ENCODE results near the gene YDJC.
A peak's percentile ranks its signal among the peaks of the same experiment; 100 is the strongest.
"Not testable (repeated sequence)": the region's sequence is repeated elsewhere in the genome, so short reads cannot be mapped to it uniquely, and the experiment has no call there.

The YDJC gene

DNA sequence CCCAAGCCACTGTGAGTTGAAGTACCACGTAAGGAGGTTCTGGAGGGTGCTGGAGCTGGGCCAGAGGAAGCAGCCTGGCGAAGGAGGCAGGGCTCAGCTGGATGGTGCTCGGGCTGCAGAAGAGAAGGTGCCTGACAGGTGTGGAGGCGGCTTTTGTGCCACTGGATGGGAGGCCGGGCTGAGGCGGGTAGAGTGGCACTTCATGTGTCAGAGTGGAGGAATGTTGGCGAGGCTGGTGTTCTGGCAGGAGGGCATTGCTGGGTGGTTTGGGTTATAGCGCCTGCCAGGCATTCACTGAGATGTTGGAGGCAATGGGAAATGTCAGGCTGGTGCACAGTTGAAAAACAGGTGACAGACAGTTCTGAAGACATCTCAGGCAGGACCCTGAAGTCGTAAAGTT is 38.1 kb downstream of the YDJC start:
- intact Hi-C loops (cut with DNase I) = no loop called here
- DNase-seq = peak in 14 of 42 donors; percentile 7 to 52 (median 31)

DNA sequence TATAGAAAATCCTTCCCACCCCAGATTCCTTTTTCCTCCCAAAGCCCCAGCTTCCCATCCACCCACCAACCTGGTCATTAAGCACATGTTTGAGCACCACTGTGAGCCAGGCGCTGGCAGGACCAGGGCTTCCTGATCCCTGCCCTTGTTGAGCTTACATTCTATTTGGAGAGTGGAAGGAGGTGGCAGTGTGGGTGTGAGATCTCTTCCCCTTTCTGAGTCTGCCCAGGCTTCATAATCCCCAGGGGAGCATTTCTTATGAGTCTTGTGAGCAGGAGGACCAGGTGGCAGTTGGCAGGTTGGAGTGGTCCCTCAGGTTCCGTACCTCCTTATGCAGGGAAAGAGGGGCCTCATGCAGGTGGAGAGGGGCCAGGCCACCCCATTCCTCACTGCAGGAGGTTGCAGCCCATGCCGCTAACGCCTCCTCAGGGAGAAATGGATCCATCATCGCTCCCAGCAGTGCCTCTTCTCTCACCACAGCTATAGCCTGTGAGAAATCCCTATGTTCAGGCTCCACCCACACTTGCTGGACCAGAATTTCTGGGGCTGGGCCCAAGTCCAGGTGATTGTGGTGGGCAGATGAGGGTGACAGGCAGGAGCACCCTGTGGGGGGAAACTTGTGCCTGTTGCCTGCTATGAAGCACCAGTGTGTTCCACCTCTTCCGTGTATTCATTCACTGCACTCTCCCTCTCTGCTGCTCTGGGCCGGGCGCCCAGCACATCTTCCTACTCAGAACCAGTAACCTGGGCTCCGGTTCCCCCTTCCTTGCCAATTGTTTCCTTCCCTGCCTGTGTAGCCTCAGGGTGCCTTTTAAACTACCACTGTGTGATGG is 38.8 kb downstream of the YDJC start:
- DNase-seq = no peak
- intact Hi-C loops (cut with DNase I) = no loop called here

DNA sequence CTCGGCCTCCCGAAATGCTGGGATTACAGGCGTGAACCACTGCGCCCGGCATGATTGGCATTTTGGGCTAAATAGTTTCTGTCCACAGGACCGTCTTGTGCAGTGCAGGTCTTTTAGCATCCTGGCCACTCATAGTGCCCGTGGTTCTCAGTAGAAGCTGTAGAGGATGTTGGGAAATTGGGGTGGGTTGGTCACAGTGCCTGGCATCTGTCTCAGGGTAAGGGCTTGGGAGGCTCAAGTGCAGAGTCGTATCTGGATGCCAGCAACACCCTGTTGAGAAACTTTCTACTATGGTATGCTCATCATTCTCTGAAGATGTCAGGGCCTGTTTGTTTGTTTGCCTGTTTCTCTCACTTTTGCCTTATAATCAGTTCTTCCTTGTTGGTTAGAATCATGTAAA is 40.4 kb downstream of the YDJC start:
- DNase-seq = no peak
- intact Hi-C loops (cut with DNase I) = no loop called here

DNA sequence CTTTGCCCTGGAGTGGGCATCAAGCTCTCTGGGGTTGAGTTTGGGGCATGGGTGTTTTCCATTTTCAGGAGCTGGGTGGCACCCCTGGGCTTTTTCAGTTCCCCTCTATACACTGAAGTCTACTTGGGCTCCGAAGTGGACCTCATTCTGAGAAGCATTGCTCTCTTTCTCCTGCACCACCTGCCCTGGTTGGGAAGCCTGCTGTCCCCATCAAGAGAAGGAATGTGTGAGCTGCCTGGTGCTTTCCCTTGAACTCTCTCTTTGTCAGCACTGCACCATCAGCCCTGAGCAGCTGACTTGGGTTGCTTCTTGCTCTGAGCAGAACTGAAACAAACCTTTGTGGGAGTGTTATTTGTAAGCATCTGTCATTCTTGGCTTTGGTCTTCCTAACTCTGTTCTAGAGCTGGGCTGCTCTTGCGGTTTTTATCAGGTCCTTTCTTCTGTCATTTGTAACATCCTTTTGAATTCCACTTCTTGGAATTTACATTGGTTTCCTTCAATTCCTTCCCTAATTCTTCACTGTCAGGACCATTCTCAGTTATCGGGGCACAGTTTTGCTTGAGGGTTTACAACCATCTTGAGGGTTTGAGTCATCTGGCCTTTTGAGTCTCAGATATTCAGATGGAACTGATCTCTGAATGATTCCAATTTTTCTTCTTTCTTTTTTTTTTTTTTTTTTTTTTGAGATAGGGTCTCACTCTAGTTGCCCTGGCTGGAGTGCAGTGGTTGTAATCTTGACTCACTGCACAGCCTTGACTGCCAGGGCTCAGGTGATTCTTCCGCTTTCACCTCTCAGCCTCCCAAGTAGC is 41.8 kb downstream of the YDJC start:
- intact Hi-C loops (cut with DNase I) = no loop called here
- DNase-seq = peak in 32 of 42 donors; percentile 11 to 70 (median 32)

DNA sequence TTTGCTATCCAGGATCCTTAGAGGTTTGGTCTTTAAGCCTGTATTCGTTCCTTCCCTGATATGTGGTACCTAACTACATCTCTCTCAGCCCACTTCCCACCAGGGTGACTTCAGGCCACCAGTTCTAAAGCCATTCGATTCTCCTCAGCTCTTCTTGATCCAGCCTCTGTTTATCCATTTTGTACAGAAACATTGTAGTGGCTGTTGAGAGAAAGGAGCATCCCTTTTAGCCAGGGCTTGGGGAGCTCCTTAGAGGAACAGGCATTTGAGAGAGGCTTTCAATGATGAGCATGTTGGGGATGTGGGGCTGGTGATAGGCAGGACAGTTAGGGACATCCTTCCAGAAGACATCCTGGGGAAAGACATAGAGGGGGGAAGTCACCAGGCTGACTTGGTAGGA is 44.4 kb downstream of the YDJC start:
- DNase-seq = no peak
- intact Hi-C loops (cut with DNase I) = no loop called here

DNA sequence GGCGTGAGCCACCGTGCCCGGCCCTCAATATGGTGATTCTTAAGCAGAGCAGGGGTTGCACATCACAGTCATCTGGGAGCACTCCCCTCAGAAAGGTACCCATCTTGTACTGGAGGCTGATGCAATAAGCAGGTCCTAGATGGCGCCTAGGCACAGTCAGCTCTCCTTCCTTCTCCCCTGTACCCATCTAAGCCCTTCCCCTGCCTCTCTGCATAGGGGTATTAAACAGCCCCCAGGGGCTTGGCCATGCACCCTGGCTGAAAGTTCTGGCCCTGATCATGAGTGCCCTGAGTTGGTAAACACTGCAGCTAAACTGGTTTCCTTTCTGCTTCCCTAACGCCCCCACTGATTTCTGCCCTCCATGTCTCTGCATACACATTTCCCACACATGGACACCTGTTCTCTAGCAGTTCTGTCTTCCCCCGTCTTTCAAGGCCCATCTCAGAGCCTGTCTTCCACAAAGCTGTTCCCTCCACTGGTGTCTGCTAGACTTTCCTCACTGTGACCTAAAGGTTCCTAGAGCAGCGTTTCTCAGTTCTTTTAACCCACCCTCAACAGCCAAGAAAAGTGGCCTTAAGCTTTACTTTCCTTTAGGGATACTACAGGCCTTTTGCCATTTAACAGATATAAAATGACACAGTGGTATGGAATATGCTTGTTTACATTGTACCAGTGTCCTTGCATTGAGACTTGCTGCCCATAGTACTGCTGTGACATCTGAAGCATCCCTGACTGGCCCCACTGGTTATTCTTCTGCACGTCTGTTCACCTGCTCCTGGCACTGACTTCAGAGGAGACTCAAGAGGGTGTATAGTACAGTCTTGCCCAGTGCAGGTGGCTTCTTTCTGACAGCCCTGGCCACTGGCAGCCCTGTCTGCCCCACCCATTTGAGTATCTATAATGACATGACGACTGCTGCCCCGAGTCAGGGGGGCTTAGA is 46.8 kb downstream of the YDJC start:
- intact Hi-C loops (cut with DNase I) = loop anchor here (5.0 kb wide), 1 partner anchor 44 kb away; no protein-coding TSS in a partner anchor
- no peak for DNase-seq

DNA sequence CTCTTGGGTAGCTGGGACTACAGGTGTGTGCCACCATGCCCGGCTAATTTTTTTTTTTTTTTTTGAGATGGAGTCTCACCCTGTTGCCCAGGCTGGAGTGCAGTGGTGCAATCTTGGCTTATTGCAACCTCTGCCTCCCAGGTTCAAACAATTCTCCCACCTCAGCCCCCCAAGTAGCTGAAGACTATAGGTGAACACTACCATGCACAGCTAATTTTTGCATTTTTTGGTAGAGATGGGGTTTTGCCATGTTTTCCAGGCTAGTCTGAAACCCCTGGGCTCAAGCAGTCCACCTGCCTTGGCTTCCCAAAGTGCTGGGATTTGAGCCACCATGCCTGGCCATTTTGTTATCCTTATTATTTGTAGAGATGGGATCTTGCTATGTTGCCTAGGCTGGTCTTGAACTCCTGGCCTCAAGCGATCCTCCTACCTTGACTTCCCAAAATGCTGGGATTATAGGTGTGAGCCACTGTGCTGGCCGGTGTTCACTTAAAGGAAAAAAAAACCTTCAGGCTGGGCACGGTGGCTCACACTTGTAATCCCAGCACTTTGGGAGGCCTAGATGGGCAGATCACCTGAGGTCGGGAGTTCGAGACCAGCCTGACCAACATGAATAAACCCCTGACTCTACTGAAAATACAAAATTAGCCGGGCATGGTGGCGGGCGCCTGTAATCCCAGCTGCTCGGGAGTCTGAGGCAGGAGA is 48.7 kb downstream of the YDJC start:
- DNase-seq = not testable (repeated sequence)
- intact Hi-C loops (cut with DNase I) = loop anchor here (5.0 kb wide), 1 partner anchor 46 kb away; no protein-coding TSS in a partner anchor

DNA sequence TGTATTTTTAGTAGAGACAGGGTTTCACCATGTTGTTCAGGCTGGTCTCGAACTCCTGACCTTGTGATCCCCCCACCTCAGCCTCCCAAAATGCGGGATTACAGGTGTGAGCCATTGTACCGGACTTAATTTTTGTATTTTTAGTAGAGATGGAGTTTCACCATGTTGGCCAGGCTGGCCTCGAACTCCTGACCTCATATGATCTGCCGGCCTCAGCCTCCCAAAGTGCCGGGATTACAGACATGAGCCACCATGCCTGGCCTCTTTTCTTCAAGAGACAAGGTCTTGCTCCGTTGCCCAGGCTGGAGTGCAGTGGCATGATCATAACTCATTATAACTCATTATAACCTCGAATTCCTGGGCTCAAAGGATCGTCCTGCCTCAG is 49.2 kb downstream of the YDJC start:
- DNase-seq = not testable (repeated sequence)
- intact Hi-C loops (cut with DNase I) = loop anchor here (5.0 kb wide), 1 partner anchor 47 kb away; no protein-coding TSS in a partner anchor

DNA sequence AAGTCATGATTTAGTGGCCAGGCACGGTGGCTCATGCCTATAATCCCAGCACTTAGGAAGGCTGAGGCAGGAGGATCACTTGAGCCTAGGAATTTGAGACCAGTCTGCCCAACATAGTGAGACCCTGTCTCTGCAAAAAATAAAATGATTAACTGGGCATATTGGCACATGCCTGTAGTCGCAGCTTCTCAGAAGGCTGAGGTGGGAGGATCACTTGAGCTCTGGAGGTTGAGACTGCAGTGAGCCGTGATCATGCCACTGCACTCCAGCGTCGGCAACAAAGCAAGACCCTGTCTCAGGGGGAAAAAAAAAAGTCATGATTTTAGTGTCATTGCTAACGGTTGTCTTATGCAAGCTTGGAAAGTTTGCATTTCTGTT is 50.4 kb downstream of the YDJC start:
- intact Hi-C loops (cut with DNase I) = no loop called here
- DNase-seq = no peak
